Thymus (tissue), 11 donors: ENCODE results near the gene ANKDD1A. TPM values are rescaled to one million over a fixed set of nuclear protein-coding genes. Genes with fewer than 3 reads are reported as not detected.

Experiments used
- DNase-seq, 9 donors: peaks; one replicate each; pipeline ENCODE4 v3.0.0-alpha.2; 2013; ENCODE audit warnings: low spot score in 9 of 9, low read depth in 6 of 9, missing footprints in 1 of 9
- H3K27ac ChIP-seq, 2 donors: one replicate each; pipeline ENCODE4 v1.5.1; 2013; ENCODE audit warnings: control low read depth in 1 of 2, low read depth in 1 of 2, low read length in 1 of 2, mild to moderate bottlenecking in 1 of 2, moderate library complexity in 1 of 2
- H3K27me3 ChIP-seq, 2 donors: one replicate each; pipeline ENCODE4 v1.5.1; 2013; ENCODE audit warnings: low read length in 1 of 2; ENCODE audit not compliant: control insufficient read depth in 2 of 2, insufficient read depth in 1 of 2
- H3K36me3 ChIP-seq, 2 donors: one replicate each; pipeline ENCODE4 v1.5.1; 2013; ENCODE audit warnings: low read length in 1 of 2, mild to moderate bottlenecking in 1 of 2, moderate library complexity in 1 of 2; ENCODE audit not compliant: control insufficient read depth in 2 of 2, insufficient read depth in 2 of 2
- H3K4me1 ChIP-seq, 2 donors: one replicate each; pipeline ENCODE4 v1.5.1; 2013; ENCODE audit warnings: low read length in 2 of 2; ENCODE audit not compliant: control insufficient read depth in 2 of 2, insufficient read depth in 2 of 2
- H3K4me3 ChIP-seq, 2 donors: one replicate each; pipeline ENCODE4 v1.5.1; 2013; ENCODE audit warnings: low read length in 2 of 2, control low read depth in 1 of 2, mild to moderate bottlenecking in 1 of 2
- H3K9me3 ChIP-seq, 2 donors: one replicate each; pipeline ENCODE4 v1.5.1; 2013; ENCODE audit warnings: low read length in 1 of 2, mild to moderate bottlenecking in 1 of 2; ENCODE audit not compliant: control insufficient read depth in 2 of 2, insufficient read depth in 1 of 2
- WGBS: extraction: QIAGEN DNeasy Blood & Tissue Kit; methylation state at CpG from one replicate; pipeline ENCODE4 v1.1.7; 2013; 5-methylcytosine and 5-hydroxymethylcytosine counted together
- polyA plus RNA-seq: library from polyadenylated mRNA; stranded (reverse); fragments of 200-250 nt; gene quantifications from one replicate; pipeline ENCODE4 v1.2.3, GENCODE V29; 2013
- total RNA-seq: library from RNA; stranded (reverse); fragments of 120-200 nt; gene quantifications from one replicate; pipeline ENCODE4 v1.2.4, GENCODE V29; 2013
- donor health status: healthy.

The ANKDD1A gene
- total and polyA plus RNA-seq, 2 donors = 1.2 to 3.6 TPM

DNA sequence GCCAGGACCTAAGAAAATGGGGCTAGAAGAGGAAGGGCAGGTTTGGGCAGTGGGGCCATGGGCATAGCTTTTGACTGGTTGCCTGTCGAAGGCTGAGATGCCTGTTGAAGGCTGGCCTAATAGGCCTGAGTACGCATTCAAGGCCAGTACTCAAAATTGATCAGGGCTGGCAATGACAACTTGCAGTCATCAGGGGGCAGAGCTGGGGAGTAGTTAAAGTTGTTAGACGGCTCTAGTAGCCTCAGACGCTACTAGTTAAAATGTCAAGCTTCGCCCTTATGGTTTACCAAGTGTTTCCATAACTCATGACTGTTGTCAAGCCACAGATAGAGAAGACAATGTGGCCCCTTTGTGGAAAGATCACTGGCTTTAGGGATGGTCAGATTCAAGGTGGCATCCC, 49.3 kb downstream of the ANKDD1A start:
- Histone ChIP-seq H3K4me1 (no peaks in the 10 kb centered on the region), H3K36me3 (peaks cover 57 to 72% of the 10 kb centered on the region in 2 donors), H3K27ac (no peak overlapping the region), H3K9me3 (no peaks in the 10 kb centered on the region), H3K27me3 (no peaks in the 10 kb centered on the region), H3K4me3 (no peak overlapping the region)
- WGBS = 98% methylated on average over 5 of the region's 5 CpGs
- no peak for DNase-seq

- Histone ChIP-seq H3K36me3 (peaks cover 45 to 59% of the 10 kb centered on the region in 2 donors), H3K27ac (no peak overlapping the region), H3K4me3 (no peak overlapping the region), H3K27me3 (no peaks in the 10 kb centered on the region), H3K4me1 (no peaks in the 10 kb centered on the region), H3K9me3 (no peaks in the 10 kb centered on the region)
- no peak for DNase-seq
- 96% methylated on average over 1 of the region's 1 CpG for WGBS
Measured at GRCh38 chr15:64969401-64969800, 57.7 kb downstream of the ANKDD1A start.

GRCh38 chr15:64970698-64971097, 59.0 kb downstream of the ANKDD1A start:
- DNase-seq = no peak
- no peaks in the 10 kb centered on the region for H3K27me3 ChIP-seq
- no peaks in the 10 kb centered on the region for H3K4me1 ChIP-seq
- 98% methylated on average over 7 of the region's 7 CpGs for WGBS
- H3K36me3 ChIP-seq = peaks cover 34 to 57% of the 10 kb centered on the region in 2 donors
- no peaks in the 10 kb centered on the region for H3K9me3 ChIP-seq
- no peak overlapping the region for H3K4me3 ChIP-seq
- H3K27ac ChIP-seq = no peak overlapping the region

DNA sequence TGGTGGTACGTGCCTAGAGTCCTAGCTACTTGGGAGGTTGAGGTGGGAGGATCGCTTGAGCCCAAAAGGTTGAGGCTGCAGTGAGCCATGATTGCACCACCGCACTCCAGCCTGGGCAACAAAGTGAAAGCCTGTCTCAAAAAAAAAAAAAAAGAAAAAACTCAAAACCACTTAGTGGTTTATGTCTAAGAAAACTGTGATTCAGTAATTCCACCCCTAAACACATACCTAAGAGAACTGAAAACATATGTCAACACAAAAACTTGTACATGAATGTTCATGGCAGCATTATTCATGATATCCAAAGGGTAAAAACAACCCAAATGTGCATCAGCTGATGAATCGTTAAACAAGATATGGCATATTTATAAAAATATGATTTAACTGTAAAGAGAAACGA, 63.7 kb downstream of the ANKDD1A start:
- 89% methylated on average over 5 of the region's 5 CpGs for WGBS
- peaks cover 23 to 68% of the 10 kb centered on the region in 2 donors for H3K36me3 ChIP-seq
- no peaks in the 10 kb centered on the region for H3K27me3 ChIP-seq
- no peak overlapping the region for H3K27ac ChIP-seq
- DNase-seq = no peak
- no peaks in the 10 kb centered on the region for H3K9me3 ChIP-seq
- no peak overlapping the region for H3K4me3 ChIP-seq
- H3K4me1 ChIP-seq = no peaks in the 10 kb centered on the region

DNA sequence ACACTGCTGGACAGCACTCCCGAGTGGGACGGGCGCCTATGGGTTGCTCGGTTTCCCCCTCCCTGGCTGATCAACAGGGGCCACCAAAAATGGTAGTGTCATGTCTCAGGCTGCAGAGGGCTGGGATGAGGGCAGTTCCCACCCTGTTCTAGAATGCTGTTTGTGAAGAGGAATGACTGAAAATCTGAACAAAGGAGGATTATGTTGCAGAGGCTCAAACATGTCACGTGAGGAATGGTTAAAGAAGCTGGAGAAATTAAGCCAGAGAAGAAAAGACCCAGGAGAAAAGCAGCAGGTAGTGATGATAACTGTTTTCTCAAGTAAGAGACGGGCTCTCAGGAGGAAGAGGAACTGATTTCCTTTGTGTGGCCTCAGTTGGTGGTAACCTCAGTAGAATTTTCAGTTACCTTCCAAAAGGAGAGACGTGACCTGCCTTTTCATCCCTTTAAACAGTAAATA, 67.6 kb downstream of the ANKDD1A start:
- Histone ChIP-seq H3K36me3 (peaks cover 14 to 62% of the 10 kb centered on the region in 2 donors), H3K4me3 (no peak overlapping the region), H3K4me1 (peaks cover 0 to under 1% of the 10 kb centered on the region in 2 donors), H3K27ac (no peak overlapping the region), H3K9me3 (no peaks in the 10 kb centered on the region), H3K27me3 (no peaks in the 10 kb centered on the region)
- WGBS = 97% methylated on average over 7 of the region's 7 CpGs
- no peak for DNase-seq

- no peak overlapping the region for H3K4me3 ChIP-seq
- H3K9me3 ChIP-seq = no peaks in the 10 kb centered on the region
- peaks cover 0 to 9% of the 10 kb centered on the region in 2 donors for H3K4me1 ChIP-seq
- no peak overlapping the region for H3K27ac ChIP-seq
- DNase-seq = no peak
- H3K36me3 ChIP-seq = peaks cover 14 to 42% of the 10 kb centered on the region in 2 donors
- H3K27me3 ChIP-seq = no peaks in the 10 kb centered on the region
- 97% methylated on average over 6 of the region's 6 CpGs for WGBS
Measured at GRCh38 chr15:64981812-64982431, 70.2 kb downstream of the ANKDD1A start.

GRCh38 chr15:64982472-64982871, 70.8 kb downstream of the ANKDD1A start:
- Histone ChIP-seq H3K36me3 (peaks cover 14 to 36% of the 10 kb centered on the region in 2 donors), H3K9me3 (no peaks in the 10 kb centered on the region), H3K27ac (no peak overlapping the region), H3K4me3 (no peak overlapping the region), H3K27me3 (no peaks in the 10 kb centered on the region), H3K4me1 (peaks cover 0 to 9% of the 10 kb centered on the region in 2 donors)
- no peak for DNase-seq
- 95% methylated on average over 1 of the region's 1 CpG for WGBS

GRCh38 chr15:64985366-64986033, 73.8 kb downstream of the ANKDD1A start:
- no peak overlapping the region for H3K4me3 ChIP-seq
- peaks cover 5 to 14% of the 10 kb centered on the region in 2 donors for H3K36me3 ChIP-seq
- H3K9me3 ChIP-seq = no peaks in the 10 kb centered on the region
- H3K27ac ChIP-seq = no peak overlapping the region
- DNase-seq = no peak
- peaks cover 0 to 17% of the 10 kb centered on the region in 2 donors for H3K4me1 ChIP-seq
- 53% methylated on average over 9 of the region's 9 CpGs for WGBS
- H3K27me3 ChIP-seq = no peaks in the 10 kb centered on the region

GRCh38 chr15:64987136-64987535, 75.4 kb downstream of the ANKDD1A start:
- H3K9me3 ChIP-seq = no peaks in the 10 kb centered on the region
- H3K4me3 ChIP-seq = no peak overlapping the region
- no peak for DNase-seq
- peaks cover 0 to 17% of the 10 kb centered on the region in 2 donors for H3K4me1 ChIP-seq
- WGBS = 88% methylated on average over 3 of the region's 3 CpGs
- H3K27me3 ChIP-seq = no peaks in the 10 kb centered on the region
- H3K36me3 ChIP-seq = peaks cover 0 to 5% of the 10 kb centered on the region in 2 donors
- no peak overlapping the region for H3K27ac ChIP-seq
